IPS-18a (cell line): ENCODE results near the gene CARMIL1.

ENCODE experiments used
- H3K27ac ChIP-seq: one replicate; pipeline ENCODE4 v1.5.1; 2013; ENCODE audit warnings: low read length
- H3K27me3 ChIP-seq: one replicate; pipeline ENCODE4 v1.6.1; 2013; ENCODE audit warnings: mild to moderate bottlenecking, low read length; ENCODE audit not compliant: control insufficient read depth, insufficient read depth
- H3K36me3 ChIP-seq: one replicate; pipeline ENCODE4 v1.6.1; 2013; ENCODE audit warnings: low read depth, low read length; ENCODE audit not compliant: control insufficient read depth
- H3K4me1 ChIP-seq: one replicate; pipeline ENCODE4 v1.6.1; 2013; ENCODE audit warnings: low read depth, low read length; ENCODE audit not compliant: control insufficient read depth
- H3K4me3 ChIP-seq: one replicate; pipeline ENCODE4 v1.5.1; 2013; ENCODE audit warnings: low read length
- H3K9ac ChIP-seq: one replicate; pipeline ENCODE4 v1.6.1; 2013; ENCODE audit warnings: mild to moderate bottlenecking, low read length, moderate library complexity
- H3K9me3 ChIP-seq: one replicate; pipeline ENCODE4 v1.6.1; 2013; ENCODE audit warnings: low read depth, low read length; ENCODE audit not compliant: control insufficient read depth

The CARMIL1 gene

GRCh38 chr6:25329161-25329817, 50.1 kb downstream of the CARMIL1 start:
- H3K9ac ChIP-seq: no peak overlapping the region
- H3K36me3 ChIP-seq: no peaks in the 10 kb centered on the region
- no peak overlapping the region for H3K4me3 ChIP-seq
- H3K27me3 ChIP-seq: no peaks in the 10 kb centered on the region
- H3K27ac ChIP-seq: no peak overlapping the region
- H3K4me1 ChIP-seq: peaks cover 41% of the 10 kb centered on the region
- no peaks in the 10 kb centered on the region for H3K9me3 ChIP-seq

- Histone ChIP-seq H3K9ac (no peak overlapping the region), H3K27me3 (no peaks in the 10 kb centered on the region), H3K4me1 (peaks cover 48% of the 10 kb centered on the region), H3K4me3 (no peak overlapping the region), H3K36me3 (no peaks in the 10 kb centered on the region), H3K27ac (no peak overlapping the region), H3K9me3 (no peaks in the 10 kb centered on the region)
These were observed 50.8 kb downstream of the CARMIL1 start for GRCh38 chr6:25329982-25330381.

- H3K4me1 ChIP-seq: peaks cover 53% of the 10 kb centered on the region
- H3K4me3 ChIP-seq: no peak overlapping the region
- H3K9me3 ChIP-seq: no peaks in the 10 kb centered on the region
- H3K27me3 ChIP-seq: no peaks in the 10 kb centered on the region
- no peaks in the 10 kb centered on the region for H3K36me3 ChIP-seq
- H3K27ac ChIP-seq: no peak overlapping the region
- no peak overlapping the region for H3K9ac ChIP-seq
These were observed 51.9 kb downstream of the CARMIL1 start for GRCh38 chr6:25330796-25331685.

- no peak overlapping the region for H3K9ac ChIP-seq
- no peaks in the 10 kb centered on the region for H3K27me3 ChIP-seq
- no peaks in the 10 kb centered on the region for H3K9me3 ChIP-seq
- peaks cover 53% of the 10 kb centered on the region for H3K4me1 ChIP-seq
- no peak overlapping the region for H3K27ac ChIP-seq
- no peaks in the 10 kb centered on the region for H3K36me3 ChIP-seq
- no peak overlapping the region for H3K4me3 ChIP-seq
These were observed 53.0 kb downstream of the CARMIL1 start for GRCh38 chr6:25332165-25332564.

GRCh38 chr6:25332655-25333071, 53.5 kb downstream of the CARMIL1 start:
- Histone ChIP-seq H3K27ac (no peak overlapping the region), H3K27me3 (no peaks in the 10 kb centered on the region), H3K9me3 (no peaks in the 10 kb centered on the region), H3K4me3 (no peak overlapping the region), H3K9ac (no peak overlapping the region), H3K36me3 (no peaks in the 10 kb centered on the region), H3K4me1 (peaks cover 53% of the 10 kb centered on the region)

- Histone ChIP-seq H3K27ac (no peak overlapping the region), H3K9ac (no peak overlapping the region), H3K4me1 (peaks cover 53% of the 10 kb centered on the region), H3K9me3 (no peaks in the 10 kb centered on the region), H3K27me3 (no peaks in the 10 kb centered on the region), H3K36me3 (no peaks in the 10 kb centered on the region), H3K4me3 (no peak overlapping the region)
These were observed 54.3 kb downstream of the CARMIL1 start for GRCh38 chr6:25333471-25333870.

GRCh38 chr6:25334793-25335192, 55.6 kb downstream of the CARMIL1 start:
- H3K27ac ChIP-seq: no peak overlapping the region
- no peaks in the 10 kb centered on the region for H3K27me3 ChIP-seq
- H3K4me3 ChIP-seq: no peak overlapping the region
- no peak overlapping the region for H3K9ac ChIP-seq
- no peaks in the 10 kb centered on the region for H3K36me3 ChIP-seq
- H3K4me1 ChIP-seq: peaks cover 43% of the 10 kb centered on the region
- H3K9me3 ChIP-seq: no peaks in the 10 kb centered on the region

- no peak overlapping the region for H3K27ac ChIP-seq
- peaks cover 46% of the 10 kb centered on the region for H3K4me1 ChIP-seq
- no peak overlapping the region for H3K4me3 ChIP-seq
- no peaks in the 10 kb centered on the region for H3K27me3 ChIP-seq
- H3K9me3 ChIP-seq: no peaks in the 10 kb centered on the region
- no peaks in the 10 kb centered on the region for H3K36me3 ChIP-seq
- no peak overlapping the region for H3K9ac ChIP-seq
These were observed 57.8 kb downstream of the CARMIL1 start for GRCh38 chr6:25336996-25337395.

- Histone ChIP-seq H3K27me3 (no peaks in the 10 kb centered on the region), H3K36me3 (no peaks in the 10 kb centered on the region), H3K4me1 (peaks cover 46% of the 10 kb centered on the region), H3K9ac (no peak overlapping the region), H3K27ac (no peak overlapping the region), H3K9me3 (no peaks in the 10 kb centered on the region), H3K4me3 (no peak overlapping the region)
These were observed 58.3 kb downstream of the CARMIL1 start for GRCh38 chr6:25337431-25337830.

GRCh38 chr6:25340431-25341202, 61.4 kb downstream of the CARMIL1 start:
- Histone ChIP-seq H3K4me1 (peaks cover 25% of the 10 kb centered on the region), H3K9ac (no peak overlapping the region), H3K27ac (no peak overlapping the region), H3K27me3 (no peaks in the 10 kb centered on the region), H3K9me3 (no peaks in the 10 kb centered on the region), H3K36me3 (no peaks in the 10 kb centered on the region), H3K4me3 (no peak overlapping the region)

GRCh38 chr6:25341203-25341552, 62.0 kb downstream of the CARMIL1 start:
- Histone ChIP-seq H3K27me3 (no peaks in the 10 kb centered on the region), H3K4me1 (peaks cover 24% of the 10 kb centered on the region), H3K9ac (no peak overlapping the region), H3K4me3 (no peak overlapping the region), H3K36me3 (no peaks in the 10 kb centered on the region), H3K9me3 (no peaks in the 10 kb centered on the region), H3K27ac (no peak overlapping the region)
